ENCODE data around the gene FAM240A.

FAM240A gene

GRCh38 chr3:46649436-46649835, 37.1 kb downstream of the FAM240A start:
- Mint-ChIP-seq H3K36me3 (ENCODE audit: low read depth) (no peaks in the 10 kb centered on the region), H3K27me3 (ENCODE audit: low read depth) (peaks cover 7% of the 10 kb centered on the region), H3K9me3 (peaks cover 30% of the 10 kb centered on the region), H3K4me1 (no peaks in the 10 kb centered on the region), H3K27ac (no peak overlapping the region), H3K4me3 (no peak overlapping the region)
- TF ChIP-seq CTCF (IDR thresholded peaks at IDR 0.05; ENCODE audit: unreplicated experiment in 3 of 3), result no peak

GRCh38 chr3:46651084-46651483, 38.8 kb downstream of the FAM240A start:
- H3K27me3 Mint-ChIP-seq (ENCODE audit: low read depth), result peaks cover 12% of the 10 kb centered on the region
- no peak for TF ChIP-seq CTCF (IDR thresholded peaks at IDR 0.05; ENCODE audit: unreplicated experiment in 3 of 3)
- H3K9me3 Mint-ChIP-seq, result peaks cover 30% of the 10 kb centered on the region
- H3K36me3 Mint-ChIP-seq (ENCODE audit: low read depth), result no peaks in the 10 kb centered on the region
- H3K4me1 Mint-ChIP-seq, result no peaks in the 10 kb centered on the region
- H3K27ac Mint-ChIP-seq, result no peak overlapping the region
- H3K4me3 Mint-ChIP-seq, result no peak overlapping the region

DNA sequence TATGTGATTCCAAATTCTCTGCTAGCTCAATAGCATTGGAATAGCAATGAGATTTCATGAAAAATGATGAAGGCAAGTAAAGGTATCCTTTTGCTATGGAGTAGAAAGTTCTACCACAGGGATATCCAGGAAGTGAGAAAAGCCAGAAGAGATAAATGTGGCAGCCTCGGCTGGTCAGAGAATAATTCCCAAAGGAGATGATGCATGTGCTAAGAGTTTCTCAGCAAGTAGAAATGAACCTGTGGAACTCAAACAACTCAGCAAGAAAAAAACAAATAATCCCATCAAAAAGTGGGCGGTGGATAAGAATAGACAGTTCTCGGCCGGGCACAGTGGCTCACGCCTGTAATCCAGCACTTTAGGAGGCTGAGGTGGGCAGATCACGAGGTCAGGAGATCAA, 42.9 kb downstream of the FAM240A start:
- H3K27me3 Mint-ChIP-seq (ENCODE audit: low read depth), result peaks cover 33% of the 10 kb centered on the region
- H3K4me1 Mint-ChIP-seq, result peaks cover 19% of the 10 kb centered on the region
- H3K9me3 Mint-ChIP-seq, result peaks cover 18% of the 10 kb centered on the region
- no peaks in the 10 kb centered on the region for H3K36me3 Mint-ChIP-seq (ENCODE audit: low read depth)
- no peak overlapping the region for H3K4me3 Mint-ChIP-seq
- H3K27ac Mint-ChIP-seq, result no peak overlapping the region
- TF ChIP-seq CTCF (IDR thresholded peaks at IDR 0.05; ENCODE audit: unreplicated experiment in 3 of 3), result no peak

- Mint-ChIP-seq H3K27me3 (ENCODE audit: low read depth) (peaks cover 38% of the 10 kb centered on the region), H3K9me3 (peaks cover 6% of the 10 kb centered on the region), H3K36me3 (ENCODE audit: low read depth) (no peaks in the 10 kb centered on the region), H3K27ac (no peak overlapping the region), H3K4me3 (no peak overlapping the region), H3K4me1 (peaks cover 32% of the 10 kb centered on the region)
- TF ChIP-seq CTCF (IDR thresholded peaks at IDR 0.05; ENCODE audit: unreplicated experiment in 3 of 3), result no peak
Observed at GRCh38 chr3:46656778-46657556, 44.6 kb downstream of the FAM240A start.

DNA sequence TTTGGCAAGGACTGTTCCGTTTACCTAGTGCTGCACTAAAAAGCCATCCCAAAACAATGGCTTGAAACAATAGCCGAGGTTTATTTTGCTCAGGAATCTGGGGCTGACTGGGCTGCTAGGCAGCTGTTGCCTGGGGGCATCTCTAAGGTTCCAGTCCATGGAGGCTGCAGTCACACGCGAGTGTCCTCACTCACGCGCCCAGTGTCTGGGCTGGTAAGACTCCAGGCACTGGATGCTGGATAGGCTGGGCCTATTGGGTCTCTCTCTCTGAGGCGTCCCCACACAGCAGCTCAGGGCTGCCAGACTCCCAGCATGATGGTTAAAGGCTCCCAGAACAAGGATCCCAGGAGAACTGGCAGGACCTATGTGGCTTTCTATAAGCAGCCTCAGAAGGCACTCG, 47.0 kb downstream of the FAM240A start:
- Mint-ChIP-seq H3K9me3 (no peaks in the 10 kb centered on the region), H3K27me3 (ENCODE audit: low read depth) (peaks cover 43% of the 10 kb centered on the region), H3K4me1 (peaks cover 55% of the 10 kb centered on the region), H3K27ac (no peak overlapping the region), H3K36me3 (ENCODE audit: low read depth) (no peaks in the 10 kb centered on the region), H3K4me3 (peak overlapping the region in 1 of 3 experiments; percentile 26)
- TF ChIP-seq CTCF (IDR thresholded peaks at IDR 0.05; ENCODE audit: unreplicated experiment in 3 of 3), result no peak

GRCh38 chr3:46660003-46660402, 47.7 kb downstream of the FAM240A start:
- no peaks in the 10 kb centered on the region for H3K9me3 Mint-ChIP-seq
- peaks cover 39% of the 10 kb centered on the region for H3K27me3 Mint-ChIP-seq (ENCODE audit: low read depth)
- H3K36me3 Mint-ChIP-seq (ENCODE audit: low read depth), result no peaks in the 10 kb centered on the region
- peak overlapping the region in 1 of 3 experiments; percentile 23 for H3K27ac Mint-ChIP-seq
- no peak overlapping the region for H3K4me3 Mint-ChIP-seq
- TF ChIP-seq CTCF (IDR thresholded peaks at IDR 0.05; ENCODE audit: unreplicated experiment in 3 of 3), result no peak
- peaks cover 59% of the 10 kb centered on the region for H3K4me1 Mint-ChIP-seq

All from nephron (organoid).